ENCODE data around the gene GIPC2. TPM values are rescaled to one million over a fixed set of nuclear protein-coding genes. Genes with fewer than 3 reads are reported as not detected.

GIPC2 gene
- polyA plus RNA-seq, 1 experiment: 0.04 TPM

GRCh38 chr1:78003882-78004718 is 41.7 kb upstream of the GIPC2 start:
- H3K4me3 ChIP-seq (ENCODE audit: low read depth, low read length): peak overlapping the region; percentile 68
- ChIA-PET CTCF (interaction anchor here (0.6 to 1.9 kb wide), 7 partner anchors 8 to 1075 kb away, joined by 3 to 9 read pairs (median 4); no protein-coding TSS in a partner anchor), POLR2A (interaction anchor here (0.5 to 2.6 kb wide), 10 partner anchors 10 to 367 kb away, joined by 3 to 14 read pairs (median 5); partner anchors contain the start of genes FUBP1 and MIGA1)
- no peaks in the 10 kb centered on the region for H3K27me3 ChIP-seq (ENCODE audit: control insufficient read depth, insufficient read depth, low read length)
- H3K36me3 ChIP-seq (ENCODE audit: control insufficient read depth, insufficient read depth, low read length): no peaks in the 10 kb centered on the region
- DNase-seq (ENCODE audit: low read depth): peak; percentile 19
- TF ChIP-seq CTCF (IDR thresholded peaks at IDR 0.05; ENCODE audit: insufficient read depth, low read depth, low read length): no peak

GRCh38 chr1:78004719-78005447 is 40.9 kb upstream of the GIPC2 start, which contains the start of gene DNAJB4:
DNAJB4 (plus strand) TSS chr1:78004939; CDS start chr1:78005111, 172 bp downstream.
- H3K4me3 ChIP-seq (ENCODE audit: low read depth, low read length): peak within 1 kb of the TSS; percentile 68

GRCh38 chr1:78005448-78005722 is 40.4 kb upstream of the GIPC2 start:
- H3K27me3 ChIP-seq (ENCODE audit: control insufficient read depth, insufficient read depth, low read length): no peaks in the 10 kb centered on the region
- peak overlapping the region; percentile 68 for H3K4me3 ChIP-seq (ENCODE audit: low read depth, low read length)
- POLR2A ChIA-PET: interaction anchor here (0.7 to 2.6 kb wide), 6 partner anchors 11 to 96 kb away, joined by 3 to 12 read pairs (median 4); partner anchors contain the start of gene FUBP1
- CTCF ChIA-PET: interaction anchor here (0.8 to 1.9 kb wide), 6 partner anchors 9 to 851 kb away, joined by 4 to 8 read pairs (median 4); partner anchors contain the start of gene FUBP1
- DNase-seq (ENCODE audit: low read depth): no peak
- TF ChIP-seq CTCF (IDR thresholded peaks at IDR 0.05; ENCODE audit: insufficient read depth, low read depth, low read length): no peak
- H3K36me3 ChIP-seq (ENCODE audit: control insufficient read depth, insufficient read depth, low read length): no peaks in the 10 kb centered on the region

More at GRCh38 chr1:78004719-78005447, 40.9 kb upstream of the GIPC2 start, which contains the start of gene DNAJB4:
- POLR2A ChIA-PET: interaction anchor here (0.5 to 2.6 kb wide), 9 partner anchors 10 to 366 kb away, joined by 3 to 12 read pairs (median 5); partner anchors contain the start of gene FUBP1
- DNase-seq (ENCODE audit: low read depth): peak; percentile 90
- Histone ChIP-seq H3K27me3 (ENCODE audit: control insufficient read depth, insufficient read depth, low read length) (no peaks in the 10 kb centered on the region), H3K36me3 (ENCODE audit: control insufficient read depth, insufficient read depth, low read length) (no peaks in the 10 kb centered on the region)
- CTCF ChIA-PET: interaction anchor here (0.6 to 1.9 kb wide), 8 partner anchors 9 to 851 kb away, joined by 3 to 9 read pairs (median 4); no protein-coding TSS in a partner anchor
- TF ChIP-seq CTCF (IDR thresholded peaks at IDR 0.05; ENCODE audit: insufficient read depth, low read depth, low read length): no peak

- ChIA-PET CTCF (interaction anchor here (0.8 to 1.6 kb wide), 4 partner anchors 9 to 109 kb away, joined by 4 to 8 read pairs (median 4); partner anchors contain the start of gene FUBP1), POLR2A (interaction anchor here (0.7 to 2.6 kb wide), 3 partner anchors 24 to 65 kb away, joined by 3 to 12 read pairs (median 8); partner anchors contain the start of gene FUBP1)
- Histone ChIP-seq H3K36me3 (ENCODE audit: control insufficient read depth, insufficient read depth, low read length) (no peaks in the 10 kb centered on the region), H3K27me3 (ENCODE audit: control insufficient read depth, insufficient read depth, low read length) (no peaks in the 10 kb centered on the region), H3K4me3 (ENCODE audit: low read depth, low read length) (peak overlapping the region; percentile 68)
- DNase-seq (ENCODE audit: low read depth): peak; percentile 63
- TF ChIP-seq CTCF (IDR thresholded peaks at IDR 0.05; ENCODE audit: insufficient read depth, low read depth, low read length): no peak
Observed at GRCh38 chr1:78005755-78006154, 40.0 kb upstream of the GIPC2 start.
